Peyer's patch (tissue), 4 donors: ENCODE data around the gene HSPG2. TPM values are rescaled to one million over a fixed set of nuclear protein-coding genes. Genes with fewer than 3 reads are reported as not detected.
A peak's percentile ranks its signal among the peaks of the same experiment; 100 is the strongest.

ENCODE experiments used
- DNase-seq, 3 donors: peaks; one replicate each; pipeline ENCODE4 v3.0.0-alpha.2; 2017 to 2019
- H3K27ac ChIP-seq, 4 donors: fragments of 200-600 bp; sonication (generic); one replicate each; pipeline ENCODE4 v1.5.1; 2016 to 2019
- H3K27me3 ChIP-seq, 2 donors: fragments of 200-600 bp; sonication (generic); one replicate each; pipeline ENCODE4 v1.5.1; 2019
- H3K36me3 ChIP-seq, 3 donors: fragments of 200-600 bp; sonication (generic); one replicate each; pipeline ENCODE4 v1.5.1; 2016 to 2019
- H3K4me1 ChIP-seq, 4 donors: fragments of 200-600 bp; sonication (generic); one replicate each; pipeline ENCODE4 v1.5.1; 2016 to 2019
- H3K4me3 ChIP-seq, 4 donors: fragments of 200-600 bp; sonication (generic); 1 replicate in 3 of 4; 2 replicates in 1 of 4; pipeline ENCODE4 v1.5.1; 2016 to 2019; ENCODE audit warnings: mild to moderate bottlenecking in 1 of 4
- H3K9me3 ChIP-seq, 4 donors: fragments of 200-600 bp; sonication (generic); one replicate each; pipeline ENCODE4 v1.5.1; 2016 to 2019; ENCODE audit warnings: mild to moderate bottlenecking in 1 of 4
- POLR2A ChIP-seq, 2 donors: fragments of 450-650 bp; IDR thresholded peaks; one replicate each; pipeline ENCODE4 v1.5.1; 2017; ENCODE audit warnings: antibody characterized with exemption in 2 of 2, mild to moderate bottlenecking in 2 of 2, moderate library complexity in 2 of 2
- total RNA-seq, 4 donors: library from RNA; depleted of rRNA; stranded (reverse); fragments of >200 nt; gene quantifications; one replicate each; pipeline ENCODE4 v1.1.0, GENCODE V29; 2016
- TF ChIP-seq, protein P1 (sequence below), 6 experiments: fragments of 450-650 bp in 4 of 6; fragments of 200-600 bp in 2 of 6; sonication (generic) in 1 of 6; IDR thresholded peaks; one replicate each; pipeline ENCODE4 v1.5.1; 2017 to 2019; ENCODE audit warnings: antibody characterized with exemption in 6 of 6, mild to moderate bottlenecking in 3 of 6, moderate library complexity in 1 of 6

Gene HSPG2
- total RNA-seq, 4 donors from 2014 or later, result 68.7 to 199 (median 122) TPM

DNA sequence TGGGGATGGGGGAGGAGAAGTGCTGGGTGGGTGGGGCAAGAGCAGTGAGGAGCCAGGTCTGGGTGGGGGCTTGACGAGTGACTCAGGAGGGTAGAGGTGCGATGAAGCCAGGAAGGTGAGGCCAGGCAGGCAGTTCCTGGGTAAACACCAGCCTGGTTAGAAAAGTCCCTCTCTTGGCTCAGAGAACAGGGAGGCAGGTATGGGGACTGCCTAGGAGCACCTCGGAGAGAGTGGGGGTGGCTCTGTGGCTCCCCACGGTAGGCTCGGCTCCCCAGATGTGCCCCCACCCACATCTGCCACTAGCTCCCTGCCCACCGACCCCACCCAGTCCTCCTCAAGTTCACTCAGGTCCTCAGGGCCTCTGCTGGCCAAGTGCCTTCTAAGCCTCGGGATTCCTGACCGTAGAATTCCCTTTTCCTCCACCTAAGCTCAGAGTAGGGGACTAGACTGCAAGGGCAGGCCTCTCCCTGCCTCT is 1.2 kb downstream of the HSPG2 start:
- Histone ChIP-seq H3K9me3 (no peaks in the 10 kb centered on the region), H3K36me3 (no peaks in the 10 kb centered on the region), H3K4me1 (peaks cover 4 to 76% (median 8%) of the 10 kb centered on the region in 4 donors), H3K4me3 (peak overlapping the region; percentile 51 to 86 (median 71)), H3K27ac (peak overlapping the region; percentile 72 to 96 (median 86)), H3K27me3 (no peaks in the 10 kb centered on the region)
- peak; percentile 13 to 27 for TF ChIP-seq POLR2A (IDR thresholded peaks at IDR 0.05)
- TF ChIP-seq, protein P1, sequence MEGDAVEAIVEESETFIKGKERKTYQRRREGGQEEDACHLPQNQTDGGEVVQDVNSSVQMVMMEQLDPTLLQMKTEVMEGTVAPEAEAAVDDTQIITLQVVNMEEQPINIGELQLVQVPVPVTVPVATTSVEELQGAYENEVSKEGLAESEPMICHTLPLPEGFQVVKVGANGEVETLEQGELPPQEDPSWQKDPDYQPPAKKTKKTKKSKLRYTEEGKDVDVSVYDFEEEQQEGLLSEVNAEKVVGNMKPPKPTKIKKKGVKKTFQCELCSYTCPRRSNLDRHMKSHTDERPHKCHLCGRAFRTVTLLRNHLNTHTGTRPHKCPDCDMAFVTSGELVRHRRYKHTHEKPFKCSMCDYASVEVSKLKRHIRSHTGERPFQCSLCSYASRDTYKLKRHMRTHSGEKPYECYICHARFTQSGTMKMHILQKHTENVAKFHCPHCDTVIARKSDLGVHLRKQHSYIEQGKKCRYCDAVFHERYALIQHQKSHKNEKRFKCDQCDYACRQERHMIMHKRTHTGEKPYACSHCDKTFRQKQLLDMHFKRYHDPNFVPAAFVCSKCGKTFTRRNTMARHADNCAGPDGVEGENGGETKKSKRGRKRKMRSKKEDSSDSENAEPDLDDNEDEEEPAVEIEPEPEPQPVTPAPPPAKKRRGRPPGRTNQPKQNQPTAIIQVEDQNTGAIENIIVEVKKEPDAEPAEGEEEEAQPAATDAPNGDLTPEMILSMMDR (IDR thresholded peaks at IDR 0.05), result no peak
- DNase-seq, result peak in 1 of 3 donors; percentile 66

DNA sequence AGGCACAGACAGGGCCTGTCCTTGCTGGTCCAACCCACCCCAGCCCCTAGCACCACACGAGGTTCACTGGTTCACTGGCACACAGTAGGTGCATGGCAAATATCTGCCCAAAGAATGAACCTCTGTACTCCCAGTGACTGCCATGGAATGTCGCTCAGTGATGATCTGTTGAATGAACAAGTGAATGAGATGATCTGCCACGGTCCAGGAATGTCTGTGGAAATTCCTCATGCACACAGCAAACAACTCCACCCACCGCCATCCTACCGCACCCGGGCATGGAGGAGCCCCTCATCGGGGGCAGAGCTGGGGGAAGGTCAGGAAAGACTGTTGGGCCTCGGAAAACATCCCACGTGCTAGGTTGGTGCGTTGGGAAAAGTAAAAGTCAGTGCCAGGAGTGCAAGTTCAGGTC is 1.7 kb downstream of the HSPG2 start:
- H3K4me1 ChIP-seq, result peaks cover 4 to 80% (median 10%) of the 10 kb centered on the region in 4 donors
- no peaks in the 10 kb centered on the region for H3K36me3 ChIP-seq
- TF ChIP-seq, protein P1 (IDR thresholded peaks at IDR 0.05), result no peak
- no peak for TF ChIP-seq POLR2A (IDR thresholded peaks at IDR 0.05)
- H3K4me3 ChIP-seq, result peak overlapping the region in 3 of 4 donors; percentile 71 to 86 (median 71)
- no peaks in the 10 kb centered on the region for H3K27me3 ChIP-seq
- H3K27ac ChIP-seq, result peak overlapping the region; percentile 72 to 96 (median 88)
- DNase-seq, result no peak
- no peaks in the 10 kb centered on the region for H3K9me3 ChIP-seq

DNA sequence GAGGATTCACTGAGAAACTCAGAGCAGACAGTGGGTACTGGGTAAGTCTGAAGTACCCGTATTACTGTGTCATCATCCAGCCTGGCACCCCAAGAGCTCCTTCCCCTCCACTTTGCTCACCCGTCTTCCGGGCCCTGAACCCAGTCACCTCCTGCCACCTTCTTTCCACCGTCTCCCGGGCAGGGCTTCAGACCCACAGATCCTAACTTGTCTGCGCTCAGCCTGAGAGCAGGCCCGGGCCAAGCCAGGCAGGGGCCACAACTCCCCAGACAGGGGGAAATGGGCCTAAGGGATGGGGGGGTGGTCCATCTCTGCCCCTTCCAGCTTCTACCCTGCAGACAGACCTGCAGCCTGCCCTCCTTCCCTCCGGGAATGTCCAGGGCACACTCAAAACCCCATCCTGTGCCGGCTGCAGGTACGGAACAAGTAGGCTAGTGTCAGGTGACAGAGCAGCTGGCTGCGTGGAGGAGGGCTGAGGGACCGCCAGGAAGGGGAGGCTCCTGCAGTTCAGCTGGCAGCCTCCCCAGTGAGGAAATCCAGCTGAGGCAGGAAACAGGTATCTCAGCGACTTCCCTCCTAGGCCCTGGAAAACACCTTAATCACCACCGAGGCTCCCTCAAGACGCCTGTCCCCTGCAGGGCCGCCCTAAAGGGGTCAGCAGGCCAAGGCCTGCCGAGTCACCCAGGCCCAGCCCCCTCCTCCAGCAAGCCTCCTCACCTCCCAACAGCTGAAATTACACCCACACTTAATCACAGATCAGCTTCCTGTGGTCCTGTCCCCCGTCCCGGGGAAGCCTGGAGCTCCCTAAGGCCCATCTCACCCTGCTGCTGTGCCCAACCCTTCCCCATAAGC is 3.5 kb downstream of the HSPG2 start:
- DNase-seq, result peak in 1 of 3 donors; percentile 60
- Histone ChIP-seq H3K27me3 (no peaks in the 10 kb centered on the region), H3K4me1 (peaks cover 4 to 73% (median 12%) of the 10 kb centered on the region in 4 donors), H3K9me3 (no peaks in the 10 kb centered on the region), H3K4me3 (peak overlapping the region in 2 of 4 donors; percentile 1 to 86), H3K27ac (peak overlapping the region; percentile 32 to 96 (median 76)), H3K36me3 (no peaks in the 10 kb centered on the region)
- no peak for TF ChIP-seq POLR2A (IDR thresholded peaks at IDR 0.05)
- TF ChIP-seq, protein P1 (IDR thresholded peaks at IDR 0.05), result no peak

DNA sequence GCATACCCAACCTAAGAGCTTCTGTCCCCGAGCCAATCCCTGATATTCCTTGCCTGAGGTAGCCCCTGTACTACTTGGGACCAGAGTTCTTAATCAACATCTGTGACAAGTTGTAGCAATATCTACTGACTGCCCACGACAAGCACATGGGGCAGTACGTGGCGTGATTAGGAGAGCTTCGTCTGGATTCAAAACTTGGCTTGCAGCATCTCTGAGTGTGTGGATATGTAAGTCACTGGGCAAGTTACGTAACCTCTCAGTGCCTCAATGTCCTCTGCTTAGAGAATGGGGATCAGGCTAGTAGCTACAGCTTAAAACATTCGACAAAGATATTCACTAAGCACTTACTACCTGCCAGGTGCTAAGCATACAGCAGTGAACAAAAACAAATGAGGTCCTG is 5.0 kb downstream of the HSPG2 start:
- H3K36me3 ChIP-seq, result no peaks in the 10 kb centered on the region
- H3K4me1 ChIP-seq, result peaks cover 4 to 78% (median 19%) of the 10 kb centered on the region in 4 donors
- peak overlapping the region; percentile 67 to 96 (median 84) for H3K27ac ChIP-seq
- no peaks in the 10 kb centered on the region for H3K27me3 ChIP-seq
- H3K4me3 ChIP-seq, result no peak overlapping the region
- H3K9me3 ChIP-seq, result no peaks in the 10 kb centered on the region
- DNase-seq, result no peak
- TF ChIP-seq POLR2A (IDR thresholded peaks at IDR 0.05), result no peak
- TF ChIP-seq, protein P1 (IDR thresholded peaks at IDR 0.05), result no peak

DNA sequence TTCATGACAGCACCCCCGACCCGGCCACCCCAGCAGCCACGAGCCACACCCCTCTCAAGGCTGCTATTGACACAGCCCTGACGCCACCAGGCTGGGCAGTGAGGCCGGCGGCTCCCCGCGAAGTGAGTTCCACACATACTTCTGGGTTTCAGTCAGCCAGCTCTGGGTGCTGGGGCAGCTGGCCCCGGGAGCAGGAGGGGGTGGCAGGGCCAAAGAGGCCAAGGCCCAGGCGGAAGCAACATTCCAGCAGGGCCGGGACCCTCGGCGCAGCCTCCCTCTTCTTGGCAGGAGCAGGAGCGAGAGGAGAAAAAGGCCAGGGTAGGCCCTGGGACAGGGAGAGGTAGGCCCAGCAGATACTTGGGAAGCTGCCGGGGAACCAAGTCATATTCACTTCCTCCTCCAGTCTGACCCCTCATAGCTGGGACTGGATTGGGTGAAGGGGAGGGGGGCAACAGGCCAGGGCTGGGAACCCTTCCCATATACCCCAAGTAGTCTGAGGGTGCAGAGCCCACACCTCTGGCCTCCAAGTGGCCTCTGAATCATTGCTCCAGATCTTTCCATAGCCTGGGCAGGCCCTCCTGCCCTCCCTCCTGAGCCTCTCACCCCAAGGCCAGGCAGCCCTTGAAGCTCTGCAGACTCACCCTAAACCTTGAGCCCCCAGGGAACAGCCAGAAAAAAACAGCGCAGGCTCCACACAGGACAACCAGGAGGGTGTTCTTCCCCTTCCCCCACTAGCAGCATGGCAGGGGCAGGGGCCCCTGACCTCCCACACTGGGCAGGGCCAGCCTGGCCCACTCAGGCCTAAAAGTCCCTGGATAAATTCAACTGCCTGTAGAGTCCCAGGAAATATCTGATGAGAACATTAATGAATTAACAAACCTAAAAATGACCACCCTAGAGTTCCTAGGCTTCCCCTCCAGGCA is 5.7 kb downstream of the HSPG2 start:
- Histone ChIP-seq H3K9me3 (no peaks in the 10 kb centered on the region), H3K4me3 (no peak overlapping the region), H3K36me3 (no peaks in the 10 kb centered on the region), H3K27me3 (no peaks in the 10 kb centered on the region), H3K27ac (peak overlapping the region; percentile 67 to 96 (median 84)), H3K4me1 (peaks cover 0 to 84% (median 21%) of the 10 kb centered on the region in 4 donors)
- peak in 1 of 3 donors; percentile 75 for DNase-seq
- no peak for TF ChIP-seq POLR2A (IDR thresholded peaks at IDR 0.05)
- TF ChIP-seq, protein P1 (IDR thresholded peaks at IDR 0.05), result no peak
